Duodenal mucosa (tissue), 2 donors: ENCODE data around the gene CUBN.

ENCODE experiments used
- H3K27ac ChIP-seq: one replicate; pipeline ENCODE4 v1.7.0; 2013; ENCODE audit warnings: low read depth, low read length
- H3K27me3 ChIP-seq, 2 donors: one replicate each; pipeline ENCODE4 v1.7.0; 2013; ENCODE audit warnings: low read length in 2 of 2, control low read depth in 1 of 2; ENCODE audit not compliant: insufficient read depth in 2 of 2, control insufficient read depth in 1 of 2
- H3K36me3 ChIP-seq, 2 donors: one replicate each; pipeline ENCODE4 v1.7.0; 2013; ENCODE audit warnings: low read length in 2 of 2, control low read depth in 1 of 2; ENCODE audit not compliant: insufficient read depth in 2 of 2, control insufficient read depth in 1 of 2
- H3K4me1 ChIP-seq, 2 donors: one replicate each; pipeline ENCODE4 v1.7.0; 2013; ENCODE audit warnings: low read length in 2 of 2, control low read depth in 1 of 2; ENCODE audit not compliant: insufficient read depth in 2 of 2, control insufficient read depth in 1 of 2
- H3K4me3 ChIP-seq, 2 donors: one replicate each; pipeline ENCODE4 v1.7.0; 2013; ENCODE audit warnings: low read length in 2 of 2, low read depth in 1 of 2
- H3K9ac ChIP-seq, 2 donors: one replicate each; pipeline ENCODE4 v1.7.0; 2013; ENCODE audit warnings: low read length in 2 of 2, low read depth in 1 of 2
- H3K9me3 ChIP-seq, 2 donors: one replicate each; pipeline ENCODE4 v1.7.0; 2013; ENCODE audit warnings: low read length in 2 of 2, control low read depth in 1 of 2; ENCODE audit not compliant: control insufficient read depth in 1 of 2

CUBN gene

GRCh38 chr10:17003651-17004286 is 125.8 kb downstream of the CUBN start:
- no peaks in the 10 kb centered on the region for H3K36me3 ChIP-seq
- H3K27me3 ChIP-seq = no peaks in the 10 kb centered on the region
- no peaks in the 10 kb centered on the region for H3K9me3 ChIP-seq
- no peak overlapping the region for H3K27ac ChIP-seq
- no peak overlapping the region for H3K9ac ChIP-seq
- no peak overlapping the region for H3K4me3 ChIP-seq
- H3K4me1 ChIP-seq = peaks cover 16 to 19% of the 10 kb centered on the region in 2 donors

DNA sequence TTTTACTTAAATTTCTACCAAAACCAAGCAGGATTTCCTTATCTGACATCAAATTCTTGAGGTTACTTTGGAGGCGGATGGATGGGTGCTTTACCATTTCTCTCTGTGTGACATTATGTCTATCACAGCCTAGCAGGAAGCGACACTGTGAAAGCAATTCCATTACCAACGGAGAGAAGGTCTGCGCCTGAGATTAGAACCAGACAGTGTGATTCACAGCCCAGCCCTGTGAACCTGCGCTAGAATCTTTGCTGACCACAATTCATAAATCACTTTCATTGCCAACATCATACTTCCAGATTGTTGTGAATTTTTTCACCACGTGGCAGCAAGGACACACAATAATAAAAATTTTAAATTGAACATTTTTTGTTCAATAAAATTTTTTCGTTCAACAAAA is 126.5 kb downstream of the CUBN start:
- H3K9ac ChIP-seq = peak overlapping the region in 1 of 2 donors; percentile 45
- H3K9me3 ChIP-seq = no peaks in the 10 kb centered on the region
- H3K4me3 ChIP-seq = no peak overlapping the region
- H3K36me3 ChIP-seq = no peaks in the 10 kb centered on the region
- H3K27ac ChIP-seq = peak overlapping the region; percentile 60
- peaks cover 15 to 16% of the 10 kb centered on the region in 2 donors for H3K4me1 ChIP-seq
- no peaks in the 10 kb centered on the region for H3K27me3 ChIP-seq

GRCh38 chr10:17001961-17002749 is 127.5 kb downstream of the CUBN start:
- Histone ChIP-seq H3K9ac (no peak overlapping the region), H3K9me3 (no peaks in the 10 kb centered on the region), H3K27ac (peak overlapping the region; percentile 60), H3K4me1 (peaks cover 12 to 14% of the 10 kb centered on the region in 2 donors), H3K4me3 (no peak overlapping the region), H3K27me3 (no peaks in the 10 kb centered on the region), H3K36me3 (no peaks in the 10 kb centered on the region)

GRCh38 chr10:17001297-17001744 is 128.3 kb downstream of the CUBN start:
- Histone ChIP-seq H3K4me1 (peaks cover 12 to 14% of the 10 kb centered on the region in 2 donors), H3K27me3 (no peaks in the 10 kb centered on the region), H3K4me3 (no peak overlapping the region), H3K27ac (no peak overlapping the region), H3K9ac (no peak overlapping the region), H3K36me3 (no peaks in the 10 kb centered on the region), H3K9me3 (no peaks in the 10 kb centered on the region)

DNA sequence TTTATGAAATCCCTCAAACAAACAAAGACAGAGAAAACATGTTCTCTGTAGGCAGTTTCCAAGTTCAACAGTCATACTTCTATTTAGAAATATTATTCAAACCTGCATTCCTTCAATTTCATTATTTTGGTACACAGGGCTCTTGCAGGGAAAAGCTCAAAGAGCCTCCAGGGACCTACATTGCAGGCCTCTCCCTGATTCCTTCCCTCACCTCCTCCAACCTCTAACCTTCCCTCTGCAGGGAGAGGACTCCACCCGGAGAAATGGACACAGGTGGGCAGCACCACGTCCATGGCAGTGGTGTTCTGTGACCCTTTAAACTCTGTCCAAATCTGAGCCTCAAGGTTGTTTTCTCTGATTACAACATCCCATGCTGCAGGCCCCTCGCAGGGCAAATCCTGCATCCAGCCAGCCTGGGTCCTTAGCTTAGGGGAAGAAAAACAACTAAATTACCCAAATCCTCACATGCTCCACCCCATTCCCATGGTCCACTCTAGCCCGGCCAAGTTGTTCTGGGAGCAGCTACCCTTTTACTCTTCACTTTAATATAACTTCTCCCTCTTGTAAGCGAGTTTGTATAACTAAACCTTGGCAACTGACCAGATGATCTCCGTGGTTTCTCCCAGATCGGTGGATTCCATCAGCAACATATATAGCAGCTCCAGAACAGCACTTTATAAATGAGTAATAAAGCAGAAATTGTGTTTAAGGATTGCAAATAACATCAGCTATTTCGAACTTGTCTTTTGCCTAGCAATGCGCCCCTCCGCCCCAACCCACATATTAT is 129.8 kb downstream of the CUBN start:
- Histone ChIP-seq H3K9ac (no peak overlapping the region), H3K27ac (no peak overlapping the region), H3K4me3 (no peak overlapping the region), H3K36me3 (no peaks in the 10 kb centered on the region), H3K9me3 (no peaks in the 10 kb centered on the region), H3K27me3 (no peaks in the 10 kb centered on the region), H3K4me1 (peaks cover 12 to 14% of the 10 kb centered on the region in 2 donors)

GRCh38 chr10:16996530-16996964 is 133.1 kb downstream of the CUBN start:
- no peak overlapping the region for H3K9ac ChIP-seq
- H3K36me3 ChIP-seq = no peaks in the 10 kb centered on the region
- H3K9me3 ChIP-seq = no peaks in the 10 kb centered on the region
- H3K4me1 ChIP-seq = peaks cover 1 to 3% of the 10 kb centered on the region in 2 donors
- H3K4me3 ChIP-seq = no peak overlapping the region
- H3K27ac ChIP-seq = no peak overlapping the region
- no peaks in the 10 kb centered on the region for H3K27me3 ChIP-seq

DNA sequence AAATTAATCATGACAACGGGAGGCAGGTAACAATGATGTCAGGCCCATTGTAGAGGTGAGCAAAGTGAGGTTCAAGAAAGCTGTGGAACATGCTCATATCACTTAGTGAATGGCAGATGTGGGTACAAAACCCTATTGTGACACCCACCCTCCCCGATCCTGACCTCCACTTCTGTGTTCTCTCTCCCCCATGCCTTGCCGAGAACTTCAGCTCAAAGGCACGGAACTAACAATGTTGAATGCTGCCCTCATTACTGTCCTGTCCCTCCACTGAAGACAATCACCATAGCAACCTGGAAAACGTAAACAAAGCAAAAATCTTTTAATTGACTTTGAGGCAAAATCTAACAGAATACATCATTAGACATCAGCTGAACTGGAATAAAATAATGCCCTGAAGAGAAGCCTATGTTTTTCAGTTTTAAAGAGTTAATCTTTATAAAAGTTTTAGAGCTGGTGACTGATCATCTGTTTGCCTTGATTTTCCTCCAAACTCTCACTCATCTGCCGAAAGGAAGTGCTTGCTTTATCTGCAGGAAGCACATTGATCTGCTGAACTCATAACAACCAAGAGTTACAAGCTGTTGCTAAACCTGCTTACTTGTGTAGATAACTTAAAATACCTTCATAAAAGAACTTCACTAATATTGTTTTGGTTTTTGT is 133.6 kb downstream of the CUBN start:
- Histone ChIP-seq H3K4me1 (no peaks in the 10 kb centered on the region), H3K27me3 (no peaks in the 10 kb centered on the region), H3K4me3 (no peak overlapping the region), H3K9me3 (no peaks in the 10 kb centered on the region), H3K27ac (no peak overlapping the region), H3K9ac (no peak overlapping the region), H3K36me3 (no peaks in the 10 kb centered on the region)

DNA sequence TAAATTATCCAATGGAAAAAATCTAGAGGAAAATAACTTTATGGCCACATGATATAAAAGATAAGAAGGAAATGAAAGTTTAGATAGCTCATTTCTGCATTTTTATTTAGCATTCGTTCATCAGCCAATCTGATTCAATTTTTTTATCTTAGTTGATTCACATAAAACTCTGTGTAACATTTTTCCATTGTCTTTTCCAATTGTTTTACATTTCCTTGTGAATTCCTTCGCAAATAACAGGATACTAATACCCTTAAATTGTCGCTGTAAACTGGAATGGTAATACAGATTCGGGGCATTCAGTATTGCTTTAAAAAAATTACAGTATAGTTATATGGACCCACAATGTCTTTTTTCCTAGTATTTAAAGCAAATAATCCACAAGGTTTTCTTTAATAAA is 136.4 kb downstream of the CUBN start:
- Histone ChIP-seq H3K9me3 (no peaks in the 10 kb centered on the region), H3K36me3 (no peaks in the 10 kb centered on the region), H3K27me3 (no peaks in the 10 kb centered on the region), H3K9ac (no peak overlapping the region), H3K27ac (no peak overlapping the region), H3K4me3 (no peak overlapping the region), H3K4me1 (no peaks in the 10 kb centered on the region)

- Histone ChIP-seq H3K4me3 (no peak overlapping the region), H3K4me1 (no peaks in the 10 kb centered on the region), H3K27ac (no peak overlapping the region), H3K9me3 (no peaks in the 10 kb centered on the region), H3K36me3 (no peaks in the 10 kb centered on the region), H3K27me3 (no peaks in the 10 kb centered on the region), H3K9ac (no peak overlapping the region)
Measured at GRCh38 chr10:16992611-16993119, 136.9 kb downstream of the CUBN start.
